Chondrocyte (in vitro differentiated cells): ENCODE measurements around the gene NRL. TPM values are rescaled to one million over a fixed set of nuclear protein-coding genes. Genes with fewer than 3 reads are reported as not detected.

Experiments
- DNase-seq: peaks from one replicate; pipeline ENCODE4 v3.0.0; 2021; ENCODE audit warnings: mixed read lengths, low spot score
- H3K27ac Mint-ChIP-seq: one replicate; pipeline ENCODE4 v1.8.0; 2021; ENCODE audit warnings: mild to moderate bottlenecking, moderate library complexity, mixed read lengths; ENCODE audit not compliant: unreplicated experiment
- H3K27me3 Mint-ChIP-seq: 2 replicates; pipeline ENCODE4 v1.8.0; 2021; ENCODE audit warnings: low read depth, mixed read lengths
- H3K36me3 Mint-ChIP-seq: 2 replicates; pipeline ENCODE4 v1.8.0; 2021; ENCODE audit warnings: low read depth, mixed read lengths
- H3K4me1 Mint-ChIP-seq: 2 replicates; pipeline ENCODE4 v1.8.0; 2021; ENCODE audit warnings: low read depth, mild to moderate bottlenecking, mixed read lengths
- H3K4me3 Mint-ChIP-seq: one replicate; pipeline ENCODE4 v1.8.0; 2021; ENCODE audit warnings: mild to moderate bottlenecking, moderate library complexity, mixed read lengths; ENCODE audit not compliant: unreplicated experiment
- H3K9me3 Mint-ChIP-seq: 2 replicates; pipeline ENCODE4 v1.8.0; 2021; ENCODE audit warnings: low read depth, mixed read lengths
- CTCF ChIP-seq: fragments of 200-600 bp; sonication (generic); IDR thresholded peaks from 2 replicates; pipeline ENCODE4 v1.5.0; 2021; ENCODE audit warnings: antibody characterized with exemption, mild to moderate bottlenecking, moderate library complexity
- long read RNA-seq: library from polyadenylated mRNA; stranded (forward); transcript quantifications from one replicate; pipeline ENCODE4 v2.0.0, GENCODE V29; 2021
- total RNA-seq: library from RNA; stranded (reverse); gene quantifications from 3 replicates; pipeline ENCODE4 v1.2.1, GENCODE V29; 2021

Gene NRL
- 1.2 to 1.6 TPM (median 1.3 TPM) in 3 replicates for total RNA-seq
- long read RNA-seq, partial matches to known transcripts, result 0 of 10 reads
- long read RNA-seq, other reads (novel, unspliced or antisense), result 10 of 10 reads

GRCh38 chr14:24114532-24115421 is at the start of gene NRL, which contains the start of gene DCAF11:
Gene NRL (minus strand): TSS chr14:24114949. CDS start chr14:24082848, 32,101 bp downstream.
Gene DCAF11 (plus strand): TSS chr14:24114777. CDS start chr14:24115595, 818 bp downstream.
- H3K9me3 Mint-ChIP-seq, result no peaks in the 10 kb centered on the region
- peak; percentile 99 for DNase-seq
- no peak for TF ChIP-seq CTCF
- H3K36me3 Mint-ChIP-seq, result peaks cover 15% of the 10 kb centered on the region
- peaks cover 21% of the 10 kb centered on the region for H3K4me1 Mint-ChIP-seq
- peak within 1 kb of the TSS; percentile 99 for H3K27ac Mint-ChIP-seq
- H3K27me3 Mint-ChIP-seq, result no peaks in the 10 kb centered on the region
- H3K4me3 Mint-ChIP-seq, result peak within 1 kb of the TSS; percentile 93

- Mint-ChIP-seq H3K9me3 (no peaks in the 10 kb centered on the region), H3K4me3 (peak overlapping the region; percentile 86), H3K27me3 (no peaks in the 10 kb centered on the region), H3K27ac (peak overlapping the region; percentile 85), H3K36me3 (peaks cover 32% of the 10 kb centered on the region), H3K4me1 (peaks cover 20% of the 10 kb centered on the region)
- TF ChIP-seq CTCF, result no peak
- DNase-seq, result peak; percentile 40
Observed at GRCh38 chr14:24162093-24162492, 47.3 kb upstream of the NRL start.

GRCh38 chr14:24160850-24161804 is 46.4 kb upstream of the NRL start, which contains the start of gene IRF9:
Gene IRF9 (plus strand): TSS chr14:24161265. CDS start chr14:24162145, 880 bp downstream.
- Mint-ChIP-seq H3K36me3 (peaks cover 32% of the 10 kb centered on the region), H3K4me1 (peaks cover 20% of the 10 kb centered on the region), H3K27me3 (no peaks in the 10 kb centered on the region), H3K4me3 (peak within 1 kb of the TSS; percentile 86), H3K9me3 (no peaks in the 10 kb centered on the region), H3K27ac (peak within 1 kb of the TSS; percentile 85)
- peak; percentile 95 for DNase-seq
- TF ChIP-seq CTCF, result peak; percentile 98

GRCh38 chr14:24160499-24160849 is 45.7 kb upstream of the NRL start:
- Mint-ChIP-seq H3K27ac (peak overlapping the region; percentile 85), H3K4me3 (peak overlapping the region; percentile 86), H3K27me3 (no peaks in the 10 kb centered on the region), H3K9me3 (no peaks in the 10 kb centered on the region), H3K4me1 (peaks cover 20% of the 10 kb centered on the region), H3K36me3 (peaks cover 32% of the 10 kb centered on the region)
- no peak for TF ChIP-seq CTCF
- peak; percentile 58 for DNase-seq
